Cardiac fibroblast (primary cell): ENCODE data around the gene ZNF48.

Experiments used
- DNase-seq, 2 donors: peaks; one replicate each; pipeline versions ENCODE4 v3.0.0 to v3.0.0-alpha.2; 2010; ENCODE audit warnings: low read depth in 2 of 2
- H3K4me3 ChIP-seq, 2 donors: replicated peaks in 1 of 2; 1 replicate in 1 of 2; 2 replicates in 1 of 2; pipeline ENCODE4 v1.5.1; 2011; ENCODE audit warnings: low read depth in 2 of 2, low read length in 2 of 2, mild to moderate bottlenecking in 2 of 2, moderate library complexity in 1 of 2
- CTCF ChIP-seq: IDR thresholded peaks from one replicate; pipeline ENCODE4 v1.5.1; 2011; ENCODE audit warnings: low read depth, mild to moderate bottlenecking, low read length, inconsistent platforms

Gene ZNF48

GRCh38 chr16:30368122-30368791 lies 27.0 kb upstream of the ZNF48 start:
- DNase-seq: peak; percentile 56 to 68
- no peak for TF ChIP-seq CTCF
- H3K4me3 ChIP-seq: peak overlapping the region; percentile 76 to 87

- H3K4me3 ChIP-seq: peak overlapping the region; percentile 76 to 87
- TF ChIP-seq CTCF: no peak
- DNase-seq: no peak
These were observed 26.5 kb upstream of the ZNF48 start for GRCh38 chr16:30368792-30369090.

- H3K4me3 ChIP-seq: peak overlapping the region; percentile 76 to 87
- peak in 1 of 2 donors; percentile 23 for DNase-seq
- TF ChIP-seq CTCF: no peak
These were observed 25.9 kb upstream of the ZNF48 start for GRCh38 chr16:30369091-30369937.

GRCh38 chr16:30369938-30370455 lies 25.2 kb upstream of the ZNF48 start:
- peak overlapping the region; percentile 76 to 87 for H3K4me3 ChIP-seq
- TF ChIP-seq CTCF: no peak

GRCh38 chr16:30370456-30371247 lies 24.6 kb upstream of the ZNF48 start, which contains the start of gene TBC1D10B:
TBC1D10B (minus strand) TSS chr16:30370494; CDS start chr16:30370183, 311 bp downstream.
- peak; percentile 25 for TF ChIP-seq CTCF
- peak within 1 kb of the TSS; percentile 76 to 87 for H3K4me3 ChIP-seq
- peak; percentile 100 for DNase-seq

More at GRCh38 chr16:30369938-30370455, 25.2 kb upstream of the ZNF48 start:
- no peak for DNase-seq

- no peak for TF ChIP-seq CTCF
- peak overlapping the region; percentile 58 to 61 for H3K4me3 ChIP-seq
- DNase-seq: no peak
These were observed 23.9 kb upstream of the ZNF48 start for GRCh38 chr16:30371248-30371816.
